HEK293 (cell line): ENCODE measurements around the gene VPS26B.

Experiments used
- CTCF ChIA-PET: fragments of 350-600 bp; formaldehyde crosslinking; extraction: SDS; loops from one replicate; lab custom pipeline; 2021; ENCODE audit warnings: antibody characterized with exemption; lab: Yijun Ruan, JAX
- POLR2A ChIA-PET: fragments of 300-600 bp; formaldehyde crosslinking; extraction: SDS; loops from one replicate; lab custom pipeline; 2020; ENCODE audit warnings: antibody characterized with exemption, inconsistent platforms; lab: Yijun Ruan, JAX
- H3K27ac ChIP-seq: fragments of 200-500 bp; sonication (Bioruptor generic); 2 replicates; pipeline ENCODE4 v1.5.1; 2014; ENCODE audit warnings: low read depth, low read length, control low read depth, inconsistent platforms; ENCODE audit errors: extremely low read depth
- H3K36me3 ChIP-seq, 2 experiments: fragments of 200-500 bp in 1 of 2; sonication (Bioruptor generic) in 1 of 2; 1 replicate in 1 of 2; 2 replicates in 1 of 2; pipeline ENCODE4 v1.5.1; 2014 to 2017; ENCODE audit warnings: inconsistent platforms in 2 of 2, low read length in 2 of 2; ENCODE audit not compliant: control insufficient read depth in 2 of 2, insufficient read depth in 1 of 2
- H3K4me1 ChIP-seq: fragments of 200-500 bp; sonication (Bioruptor generic); 2 replicates; pipeline ENCODE4 v1.5.1; 2014; ENCODE audit warnings: mild to moderate bottlenecking, low read length, inconsistent platforms; ENCODE audit not compliant: control insufficient read depth, insufficient read depth
- H3K4me3 ChIP-seq: 2 replicates; pipeline ENCODE4 v1.5.1; 2011; ENCODE audit warnings: low read depth, mild to moderate bottlenecking, control low read depth, low read length, moderate library complexity
- H3K9me3 ChIP-seq: fragments of 200-500 bp; sonication (Bioruptor generic); 2 replicates; pipeline ENCODE4 v1.5.1; 2014; ENCODE audit warnings: low read depth, low read length, inconsistent platforms; ENCODE audit not compliant: control insufficient read depth, insufficient read depth
- GLIS1 ChIP-seq: fragments of 450-650 bp; formaldehyde crosslinking; IDR thresholded peaks from 2 replicates; pipeline ENCODE4 v1.5.1; 2016; ENCODE audit warnings: missing biosample characterization, missing genetic modification characterization
- IKZF3 ChIP-seq: fragments of 450-650 bp; IDR thresholded peaks from 2 replicates; pipeline ENCODE4 v1.5.0; 2018; ENCODE audit warnings: missing biosample characterization, mild to moderate bottlenecking, missing genetic modification characterization, moderate library complexity
- KLF16 ChIP-seq: fragments of 450-650 bp; formaldehyde crosslinking; IDR thresholded peaks from 2 replicates; pipeline ENCODE4 v1.5.1; 2017; ENCODE audit warnings: missing biosample characterization, missing genetic modification characterization
- REPIN1 ChIP-seq: fragments of 450-650 bp; formaldehyde crosslinking; IDR thresholded peaks from 2 replicates; pipeline ENCODE4 v1.5.1; 2017; ENCODE audit warnings: missing biosample characterization, missing genetic modification characterization, low read depth
- SCRT1 ChIP-seq: fragments of 450-650 bp; formaldehyde crosslinking; IDR thresholded peaks from 2 replicates; pipeline ENCODE4 v1.5.1; 2016; ENCODE audit warnings: missing biosample characterization, missing genetic modification characterization, borderline replicate concordance
- SCRT2 ChIP-seq: fragments of 450-650 bp; formaldehyde crosslinking; IDR thresholded peaks from 2 replicates; pipeline ENCODE4 v1.5.1; 2016; ENCODE audit warnings: missing biosample characterization, missing genetic modification characterization
- TSHZ1 ChIP-seq: fragments of 450-650 bp; formaldehyde crosslinking; IDR thresholded peaks from 2 replicates; pipeline ENCODE4 v1.5.1; 2016; ENCODE audit warnings: missing biosample characterization, missing genetic modification characterization, borderline replicate concordance
- ZBTB20 ChIP-seq: fragments of 450-650 bp; formaldehyde crosslinking; IDR thresholded peaks from 2 replicates; pipeline ENCODE4 v1.5.1; 2016; ENCODE audit warnings: missing biosample characterization, missing genetic modification characterization
- ZEB2 ChIP-seq: fragments of 450-650 bp; formaldehyde crosslinking; IDR thresholded peaks from 2 replicates; pipeline ENCODE4 v1.5.1; 2016; ENCODE audit warnings: missing biosample characterization, missing genetic modification characterization
- ZNF121 ChIP-seq: fragments of 450-650 bp; formaldehyde crosslinking; IDR thresholded peaks from 2 replicates; pipeline ENCODE4 v1.5.1; 2016; ENCODE audit warnings: missing biosample characterization, missing genetic modification characterization
- ZNF2 ChIP-seq: fragments of 450-650 bp; formaldehyde crosslinking; IDR thresholded peaks from 2 replicates; pipeline ENCODE4 v1.5.1; 2016; ENCODE audit warnings: missing biosample characterization, missing genetic modification characterization
- ZNF404 ChIP-seq: fragments of 450-650 bp; formaldehyde crosslinking; IDR thresholded peaks from 2 replicates; pipeline ENCODE4 v1.5.1; 2017; ENCODE audit warnings: missing biosample characterization, missing genetic modification characterization
- ZSCAN23 ChIP-seq: fragments of 450-650 bp; formaldehyde crosslinking; IDR thresholded peaks from 2 replicates; pipeline ENCODE4 v1.5.1; 2016; ENCODE audit warnings: missing biosample characterization, missing genetic modification characterization
- ZSCAN5A ChIP-seq: fragments of 450-650 bp; formaldehyde crosslinking; IDR thresholded peaks from 2 replicates; pipeline ENCODE4 v1.5.1; 2016; ENCODE audit warnings: missing biosample characterization, missing genetic modification characterization
- TF ChIP-seq, protein P1 (sequence below): fragments of 450-650 bp; formaldehyde crosslinking; IDR thresholded peaks from 2 replicates; pipeline ENCODE4 v1.5.1; 2016; ENCODE audit warnings: missing biosample characterization, missing genetic modification characterization, borderline replicate concordance
- TF ChIP-seq, protein P2 (sequence below): sonication (generic); formaldehyde crosslinking; IDR thresholded peaks from 2 replicates; pipeline ENCODE4 v1.8.1; 2022; ENCODE audit warnings: mild to moderate bottlenecking, moderate library complexity, missing genetic modification reagents
- TF ChIP-seq, protein P3 (sequence below): fragments of 450-650 bp; formaldehyde crosslinking; IDR thresholded peaks from 2 replicates; pipeline ENCODE4 v1.5.1; 2017; ENCODE audit warnings: missing biosample characterization, missing genetic modification characterization

The VPS26B gene

DNA sequence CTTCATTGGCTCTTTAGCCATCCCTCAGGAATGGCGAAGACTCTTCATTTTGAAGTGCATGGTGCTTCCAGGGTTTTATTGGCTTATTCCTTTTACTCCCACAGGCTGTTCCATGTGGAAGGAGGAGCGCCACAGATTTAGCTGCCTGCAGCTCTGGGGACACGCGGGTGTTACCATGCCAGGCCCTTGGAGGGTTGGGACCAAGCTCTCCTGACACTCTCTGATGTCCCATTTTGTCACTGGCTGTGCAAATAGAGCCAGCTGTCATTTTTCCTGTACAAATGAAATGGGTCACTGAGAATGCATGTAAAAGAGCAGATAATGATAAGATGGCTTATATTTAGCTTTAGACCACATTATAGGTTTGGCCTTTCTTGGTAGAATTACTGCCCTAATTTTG, 19.4 kb downstream of the VPS26B start:
- ChIA-PET POLR2A (interaction anchor here (0.7 to 2.3 kb wide), 2 partner anchors 10 to 20 kb away, joined by 3 to 10 read pairs; partner anchors contain the start of genes ACAD8, NCAPD3 and VPS26B), CTCF (interaction anchor here (0.6 to 2.2 kb wide), 7 partner anchors 10 to 1793 kb away, joined by 3 to 8 read pairs (median 3); partner anchors contain the start of gene VPS26B)
- Histone ChIP-seq H3K36me3 (peaks cover 0 to 98% of the 10 kb centered on the region in 2 experiments; a peak in 1 of 3 replicates), H3K4me3 (no peak overlapping the region), H3K27ac (no peak overlapping the region), H3K9me3 (no peaks in the 10 kb centered on the region), H3K4me1 (no peaks in the 10 kb centered on the region)
- TF ChIP-seq ZSCAN23 (tag by site-specific recombination): no peak
- no peak for TF ChIP-seq SCRT1 (tag by site-specific recombination)
- TF ChIP-seq SCRT2: no peak
- TF ChIP-seq IKZF3 (tag by site-specific recombination): no peak
- TF ChIP-seq ZEB2: no peak
- no peak for TF ChIP-seq ZNF2 (tag by site-specific recombination)
- no peak for TF ChIP-seq KLF16 (tag by site-specific recombination)
- TF ChIP-seq ZSCAN5A (tag by site-specific recombination): no peak
- TF ChIP-seq, protein P1, sequence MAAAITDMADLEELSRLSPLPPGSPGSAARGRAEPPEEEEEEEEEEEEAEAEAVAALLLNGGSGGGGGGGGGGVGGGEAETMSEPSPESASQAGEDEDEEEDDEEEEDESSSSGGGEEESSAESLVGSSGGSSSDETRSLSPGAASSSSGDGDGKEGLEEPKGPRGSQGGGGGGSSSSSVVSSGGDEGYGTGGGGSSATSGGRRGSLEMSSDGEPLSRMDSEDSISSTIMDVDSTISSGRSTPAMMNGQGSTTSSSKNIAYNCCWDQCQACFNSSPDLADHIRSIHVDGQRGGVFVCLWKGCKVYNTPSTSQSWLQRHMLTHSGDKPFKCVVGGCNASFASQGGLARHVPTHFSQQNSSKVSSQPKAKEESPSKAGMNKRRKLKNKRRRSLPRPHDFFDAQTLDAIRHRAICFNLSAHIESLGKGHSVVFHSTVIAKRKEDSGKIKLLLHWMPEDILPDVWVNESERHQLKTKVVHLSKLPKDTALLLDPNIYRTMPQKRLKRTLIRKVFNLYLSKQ: no peak
- TF ChIP-seq REPIN1: no peak
- TF ChIP-seq GLIS1: no peak
- no peak for TF ChIP-seq ZNF121 (tag by site-specific recombination)
- no peak for TF ChIP-seq ZBTB20 (tag by site-specific recombination)
- TF ChIP-seq TSHZ1 (tag by site-specific recombination): no peak
- TF ChIP-seq, protein P2, sequence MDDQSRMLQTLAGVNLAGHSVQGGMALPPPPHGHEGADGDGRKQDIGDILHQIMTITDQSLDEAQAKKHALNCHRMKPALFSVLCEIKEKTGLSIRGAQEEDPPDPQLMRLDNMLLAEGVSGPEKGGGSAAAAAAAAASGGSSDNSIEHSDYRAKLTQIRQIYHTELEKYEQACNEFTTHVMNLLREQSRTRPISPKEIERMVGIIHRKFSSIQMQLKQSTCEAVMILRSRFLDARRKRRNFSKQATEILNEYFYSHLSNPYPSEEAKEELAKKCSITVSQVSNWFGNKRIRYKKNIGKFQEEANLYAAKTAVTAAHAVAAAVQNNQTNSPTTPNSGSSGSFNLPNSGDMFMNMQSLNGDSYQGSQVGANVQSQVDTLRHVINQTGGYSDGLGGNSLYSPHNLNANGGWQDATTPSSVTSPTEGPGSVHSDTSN (CRISPR knock-in tag): no peak
- TF ChIP-seq ZNF404 (tag by site-specific recombination): no peak

DNA sequence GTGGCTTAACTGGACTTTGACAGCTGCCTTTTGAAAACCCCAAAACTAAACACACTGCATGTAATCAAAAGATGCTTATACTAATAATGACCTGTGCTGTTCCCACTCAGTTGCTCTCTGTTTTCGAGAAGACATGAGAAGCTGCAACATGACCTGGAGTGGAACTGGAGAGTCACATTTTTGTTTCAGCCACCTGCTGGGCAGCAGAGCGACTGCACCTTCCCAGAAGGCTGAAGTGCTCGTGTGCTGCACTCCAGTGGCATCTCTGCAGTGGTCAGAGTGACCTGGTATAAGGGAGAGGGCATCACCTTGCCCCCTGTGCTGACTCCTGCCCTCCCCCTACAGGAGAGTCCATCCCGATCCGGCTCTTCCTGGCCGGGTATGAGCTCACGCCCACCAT, 20.1 kb downstream of the VPS26B start:
- CTCF ChIA-PET: interaction anchor here (0.6 to 2.2 kb wide), 7 partner anchors 10 to 1794 kb away, joined by 3 to 8 read pairs (median 3); partner anchors contain the start of gene VPS26B

More for the DNA sequence above, 20.1 kb downstream of the VPS26B start:
- H3K27ac ChIP-seq: no peak overlapping the region
- POLR2A ChIA-PET: interaction anchor here (0.7 to 2.3 kb wide), 2 partner anchors 9 to 20 kb away, joined by 3 to 10 read pairs; partner anchors contain the start of genes ACAD8, NCAPD3 and VPS26B
- no peak overlapping the region for H3K4me3 ChIP-seq
- H3K4me1 ChIP-seq: no peaks in the 10 kb centered on the region
- no peaks in the 10 kb centered on the region for H3K9me3 ChIP-seq
- no peak for TF ChIP-seq ZSCAN23 (tag by site-specific recombination)
- TF ChIP-seq, protein P3, sequence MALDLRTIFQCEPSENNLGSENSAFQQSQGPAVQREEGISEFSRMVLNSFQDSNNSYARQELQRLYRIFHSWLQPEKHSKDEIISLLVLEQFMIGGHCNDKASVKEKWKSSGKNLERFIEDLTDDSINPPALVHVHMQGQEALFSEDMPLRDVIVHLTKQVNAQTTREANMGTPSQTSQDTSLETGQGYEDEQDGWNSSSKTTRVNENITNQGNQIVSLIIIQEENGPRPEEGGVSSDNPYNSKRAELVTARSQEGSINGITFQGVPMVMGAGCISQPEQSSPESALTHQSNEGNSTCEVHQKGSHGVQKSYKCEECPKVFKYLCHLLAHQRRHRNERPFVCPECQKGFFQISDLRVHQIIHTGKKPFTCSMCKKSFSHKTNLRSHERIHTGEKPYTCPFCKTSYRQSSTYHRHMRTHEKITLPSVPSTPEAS (tag by site-specific recombination): no peak
- peaks cover 0 to 95% of the 10 kb centered on the region in 2 experiments; a peak in 1 of 3 replicates for H3K36me3 ChIP-seq
